Stomach (tissue), 4 donors: Measurements from ENCODE around the gene FCN2.

Experiments
- CTCF ChIP-seq, 7 experiments: fragments of 450-650 bp in 4 of 7; fragments of 200-600 bp in 3 of 7; sonication (generic) in 3 of 7; IDR thresholded peaks; one replicate each; pipeline ENCODE4 v1.5.1; 2016 to 2019; ENCODE audit warnings: antibody characterized with exemption in 7 of 7, control low read depth in 2 of 7, mild to moderate bottlenecking in 1 of 7
- POLR2A ChIP-seq, 4 donors: fragments of 450-650 bp; IDR thresholded peaks; one replicate each; pipeline ENCODE4 v1.6.1; 2016; ENCODE audit warnings: antibody characterized with exemption in 4 of 4, control low read depth in 2 of 4, mild to moderate bottlenecking in 1 of 4, moderate library complexity in 1 of 4

- TF ChIP-seq CTCF (IDR thresholded peaks at IDR 0.05): no peak
- no peak for TF ChIP-seq POLR2A (IDR thresholded peaks at IDR 0.05)
These were observed 37.1 kb downstream of the FCN2 start, which contains the start of gene FCN1 for GRCh38 chr9:134917431-134918373.
